Panc1 (cell line): ENCODE data around the gene CUX1.

Experiments
- CTCF ChIP-seq: fragments of 450-650 bp; IDR thresholded peaks from 2 replicates; pipeline ENCODE4 v1.5.1; 2017; ENCODE audit warnings: mild to moderate bottlenecking
- POLR2AphosphoS5 ChIP-seq: IDR thresholded peaks from 2 replicates; pipeline ENCODE4 v1.6.1; 2012; ENCODE audit warnings: mild to moderate bottlenecking, low read depth, low read length, moderate library complexity
- TCF7L2 ChIP-seq: IDR thresholded peaks from 2 replicates; pipeline ENCODE4 v1.6.1; 2011; ENCODE audit warnings: mild to moderate bottlenecking, low read depth, low read length, inconsistent platforms

GRCh38 chr7:101961811-101962210 is 144.4 kb downstream of the CUX1 start:
- no peak for TF ChIP-seq POLR2AphosphoS5
- TF ChIP-seq CTCF, result no peak
- no peak for TF ChIP-seq TCF7L2
